GM11168 (cell line): ENCODE results near the gene ATF6.

Experiments used
- in situ Hi-C: fragments of 300-500 bp; cut with MboI; formaldehyde crosslinking; loops from one replicate; pipeline ENCODE4 v1.12.0; 2022; ENCODE audit warnings: low sequenced_read_pairs; ENCODE audit not compliant: unreplicated experiment

The ATF6 gene

DNA sequence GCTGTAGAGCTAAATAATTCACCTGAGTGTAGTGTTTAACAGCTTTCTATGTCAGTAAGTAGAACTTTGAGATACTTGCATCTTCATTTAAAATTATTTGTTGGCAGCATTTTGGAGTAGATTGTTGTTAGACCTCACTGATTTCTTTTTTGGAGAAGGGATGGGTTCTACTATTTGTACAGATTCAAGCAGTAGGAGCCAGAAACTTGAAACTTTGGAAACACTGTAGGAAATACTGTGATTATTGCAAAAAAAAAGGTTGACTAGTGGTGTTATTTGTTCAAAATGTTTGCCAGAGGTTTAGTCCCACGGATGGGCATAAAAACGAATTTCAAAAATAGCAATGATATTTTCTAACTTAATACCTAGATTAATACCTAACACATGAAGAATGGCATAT is 102.7 kb downstream of the ATF6 start:
- in situ Hi-C loops = no loop called here

DNA sequence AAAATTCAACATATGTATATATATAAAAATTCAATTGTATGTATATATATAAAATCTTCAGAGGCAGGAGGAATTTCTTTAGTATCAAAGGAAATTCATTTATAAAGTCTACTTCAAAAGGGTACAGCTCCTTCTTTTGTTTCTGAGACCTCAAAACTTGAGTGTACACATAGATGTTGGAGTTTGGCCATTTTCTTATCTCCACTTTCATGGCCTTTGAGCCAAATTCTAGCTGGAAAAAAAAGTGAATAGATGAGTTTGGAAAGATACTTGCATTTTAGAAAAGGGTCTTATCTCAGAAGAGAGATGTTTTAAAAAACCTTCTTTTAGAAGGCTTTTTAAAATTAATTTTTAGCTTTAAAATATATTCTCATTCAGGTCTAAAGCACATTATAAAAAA is 103.2 kb downstream of the ATF6 start:
- in situ Hi-C loops = no loop called here

DNA sequence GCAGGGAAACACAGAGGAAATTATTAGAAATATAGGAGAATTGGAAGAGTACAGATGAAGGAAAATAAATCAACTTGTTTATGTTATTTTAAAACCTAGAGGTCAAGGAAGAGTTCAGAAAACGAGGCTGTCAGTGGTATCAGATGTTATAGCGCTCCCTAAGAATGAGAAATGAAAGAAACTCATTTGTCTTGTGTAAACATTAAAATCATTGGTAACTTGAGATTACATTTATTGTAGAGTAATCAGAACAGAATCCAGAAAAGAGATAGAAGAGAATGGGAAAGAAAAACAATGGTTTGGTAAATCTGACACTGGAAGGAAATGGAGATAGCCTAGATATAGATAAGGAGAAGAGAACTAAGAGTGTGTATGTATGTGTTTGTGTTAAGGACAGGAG is 106.4 kb downstream of the ATF6 start:
- in situ Hi-C loops = no loop called here

DNA sequence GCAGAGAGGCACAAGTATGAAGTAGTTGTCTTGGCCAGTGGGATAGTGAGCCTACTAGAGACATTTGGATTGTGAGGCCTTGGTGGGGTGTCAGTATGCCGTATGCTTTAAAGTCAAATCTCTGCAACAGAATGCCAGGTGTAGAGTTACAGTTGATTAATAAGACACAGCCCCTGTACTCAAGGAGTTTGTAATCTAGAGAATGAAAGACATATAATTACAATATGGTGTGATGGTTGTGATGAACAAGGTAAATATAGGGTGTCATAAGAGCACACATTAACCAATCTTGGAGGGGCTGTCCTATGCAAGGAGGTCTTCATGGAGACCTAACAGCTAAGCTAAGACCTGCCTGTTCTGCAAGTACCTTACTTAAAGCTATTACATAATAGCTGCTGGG is 113.1 kb downstream of the ATF6 start:
- in situ Hi-C loops = no loop called here

DNA sequence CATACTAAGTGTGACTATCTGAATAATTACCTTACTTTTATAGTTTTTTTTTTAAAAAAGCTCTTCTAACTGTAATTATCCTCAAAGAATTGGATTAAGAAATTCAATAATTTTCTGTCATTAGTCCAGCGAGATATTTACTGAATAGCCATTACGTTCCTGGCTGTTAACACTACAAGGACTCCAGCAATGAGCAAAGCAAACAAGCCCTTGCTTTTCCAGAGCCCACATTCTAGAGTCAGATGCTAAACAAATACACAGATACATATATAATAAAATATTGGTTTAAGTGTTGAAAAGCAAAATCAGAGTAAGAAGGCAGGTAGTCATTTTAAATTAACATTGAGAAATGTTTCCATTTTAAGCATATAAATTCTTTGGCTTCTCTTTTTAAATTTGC is 118.4 kb downstream of the ATF6 start:
- in situ Hi-C loops = no loop called here

DNA sequence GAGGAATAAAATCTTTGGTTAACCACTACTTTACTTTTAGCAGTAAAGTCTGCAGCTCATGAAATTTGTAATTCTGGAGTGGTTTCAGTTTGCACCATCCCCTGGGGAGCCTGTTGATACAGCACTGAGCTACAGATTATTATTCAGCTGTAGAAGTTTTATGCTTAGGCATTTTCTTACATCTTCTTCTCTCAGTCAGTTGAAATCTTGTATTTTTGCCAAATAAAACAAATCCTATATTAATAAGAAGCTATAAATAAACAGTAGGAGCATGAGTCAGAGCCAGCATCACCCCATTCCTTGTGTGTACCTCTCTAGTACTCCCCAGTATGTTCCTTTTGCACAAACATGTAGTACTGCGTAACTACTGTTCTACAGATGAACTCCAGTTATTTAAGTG is 118.9 kb downstream of the ATF6 start:
- in situ Hi-C loops = no loop called here

DNA sequence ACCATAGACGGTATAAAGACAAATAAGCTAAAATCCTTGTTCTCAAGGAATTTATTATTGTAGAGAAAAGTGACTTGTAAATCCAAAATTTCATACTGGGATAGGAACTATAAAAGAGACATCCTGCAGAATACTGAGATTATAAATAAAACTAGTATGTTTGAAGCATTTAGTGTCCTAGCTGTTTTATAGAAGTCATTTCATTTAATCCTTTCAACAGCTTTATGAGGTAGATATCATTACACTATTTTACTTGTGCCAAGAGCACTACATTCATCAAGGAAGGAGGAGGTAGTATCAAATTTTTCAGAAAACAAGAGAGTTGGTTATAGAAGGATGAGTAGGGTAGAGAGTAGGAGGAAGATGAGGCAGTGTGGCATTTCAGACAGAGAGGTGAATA is 119.6 kb downstream of the ATF6 start:
- in situ Hi-C loops = no loop called here

DNA sequence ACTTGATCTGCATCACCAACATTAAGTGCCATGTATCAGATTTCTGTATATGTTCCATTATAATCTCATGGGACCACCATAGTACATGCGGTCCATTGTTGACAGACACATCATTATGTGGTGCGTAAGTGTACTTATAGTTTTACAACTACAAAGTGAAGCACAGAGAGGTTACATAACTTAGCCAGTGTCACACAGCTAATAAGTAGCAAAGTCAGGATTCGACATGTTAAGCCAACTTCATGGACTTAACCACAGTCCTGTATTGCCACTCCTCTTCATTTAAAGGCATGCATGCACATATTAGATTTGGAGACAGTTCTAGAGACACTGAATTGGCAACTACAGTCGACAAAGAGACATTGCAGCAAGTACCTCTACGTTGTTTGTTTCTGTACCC is 120.5 kb downstream of the ATF6 start:
- in situ Hi-C loops = no loop called here

DNA sequence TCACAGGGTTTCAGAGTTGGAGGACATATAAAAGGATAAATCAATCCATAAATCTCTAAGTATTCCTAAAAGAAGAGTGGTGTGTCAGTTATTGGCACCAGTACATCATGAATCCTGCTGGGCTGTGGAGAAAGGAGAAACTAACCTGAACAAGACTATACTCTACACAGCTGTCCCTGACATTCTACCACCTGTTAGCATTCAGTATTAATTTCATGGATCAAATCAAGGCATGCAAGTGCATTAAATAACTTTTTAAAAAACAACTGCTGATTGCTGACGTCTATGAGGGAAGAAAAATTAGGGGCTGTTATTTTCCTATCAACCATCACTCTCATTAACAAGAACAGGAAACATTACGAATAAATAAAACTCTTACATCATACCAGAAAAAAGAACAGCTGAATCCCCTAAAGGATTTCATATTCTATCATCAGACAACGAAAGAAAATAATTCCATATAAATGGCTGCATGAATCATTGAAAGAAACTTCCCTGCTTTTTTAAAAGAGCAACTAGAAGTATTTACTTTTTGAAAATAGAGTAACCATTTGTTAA is 121.7 kb downstream of the ATF6 start:
- in situ Hi-C loops = no loop called here

DNA sequence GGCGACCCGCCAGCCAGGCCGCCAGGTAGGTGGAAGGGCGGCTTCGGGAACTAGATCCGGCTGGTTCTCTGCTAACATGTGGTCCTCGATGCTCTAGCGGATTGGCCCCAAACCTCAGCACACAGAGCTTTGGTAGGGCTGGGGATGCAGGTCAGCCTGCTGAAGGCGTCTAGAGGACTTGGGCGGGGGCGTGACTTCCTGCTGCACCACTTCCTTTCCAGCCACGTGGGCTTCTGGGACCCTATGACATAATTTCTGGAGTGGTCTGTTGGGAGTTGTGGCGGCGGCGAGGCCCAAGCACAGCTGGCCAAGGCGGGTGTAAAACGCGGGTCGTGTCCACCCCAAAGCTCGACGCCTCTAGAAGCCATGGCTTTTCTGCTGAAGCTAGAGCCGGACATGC is 124.5 kb downstream of the ATF6 start:
- in situ Hi-C loops = no loop called here

DNA sequence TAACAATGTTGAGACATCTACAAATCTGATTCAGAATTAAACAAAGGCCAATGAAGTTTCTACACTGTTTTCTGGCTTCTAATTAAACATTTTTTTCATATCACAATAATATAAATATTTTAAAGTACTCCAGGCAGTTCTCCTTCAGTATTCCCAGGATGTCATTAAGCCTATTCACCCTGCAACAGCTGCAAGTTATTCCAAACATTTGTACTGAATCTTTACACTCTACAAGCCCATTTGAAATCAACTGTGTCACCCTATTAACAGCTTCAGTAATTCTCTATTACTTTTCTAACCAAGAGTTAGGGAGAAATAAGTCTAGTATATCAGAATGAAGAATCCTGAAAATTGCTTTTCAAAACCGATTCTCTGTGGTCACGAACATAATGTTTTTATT is 133.0 kb downstream of the ATF6 start:
- in situ Hi-C loops = no loop called here

DNA sequence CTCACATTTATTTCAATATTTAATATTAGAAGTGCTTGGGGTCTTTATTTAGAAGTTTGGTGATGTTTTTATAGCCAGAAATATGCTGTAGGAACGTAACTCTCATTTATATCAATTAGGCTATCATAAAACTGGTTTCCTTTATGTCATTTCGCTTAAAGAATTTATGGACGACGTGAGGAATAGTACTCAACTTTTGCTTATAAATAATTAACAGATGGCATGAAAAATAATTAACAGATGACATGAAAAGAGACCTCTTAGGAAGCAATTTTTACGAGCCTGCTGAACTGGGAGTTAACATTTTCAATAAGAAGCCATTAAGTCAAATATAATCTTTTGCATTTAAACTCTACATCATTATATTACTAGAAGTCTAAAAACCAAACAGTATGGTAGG is 134.0 kb downstream of the ATF6 start:
- in situ Hi-C loops = no loop called here

DNA sequence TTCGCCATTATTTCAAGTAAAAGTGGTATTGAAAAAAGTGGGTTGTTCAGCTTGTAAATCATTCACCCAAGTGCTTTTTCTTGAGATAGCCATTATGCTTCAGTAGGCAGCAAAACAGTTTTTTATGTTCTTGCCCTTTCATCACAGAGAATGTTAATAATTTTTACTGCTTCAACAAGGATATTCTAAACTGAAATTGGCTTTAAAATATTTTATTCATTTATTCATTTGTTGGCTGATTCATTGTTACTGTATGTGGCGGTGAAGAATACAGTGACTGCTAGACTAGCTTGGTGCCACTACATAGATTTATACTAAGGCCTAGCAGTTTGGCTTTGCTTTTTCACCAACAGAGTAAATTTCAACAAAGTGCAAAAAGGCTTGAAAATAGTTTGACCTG is 136.1 kb downstream of the ATF6 start:
- in situ Hi-C loops = no loop called here

DNA sequence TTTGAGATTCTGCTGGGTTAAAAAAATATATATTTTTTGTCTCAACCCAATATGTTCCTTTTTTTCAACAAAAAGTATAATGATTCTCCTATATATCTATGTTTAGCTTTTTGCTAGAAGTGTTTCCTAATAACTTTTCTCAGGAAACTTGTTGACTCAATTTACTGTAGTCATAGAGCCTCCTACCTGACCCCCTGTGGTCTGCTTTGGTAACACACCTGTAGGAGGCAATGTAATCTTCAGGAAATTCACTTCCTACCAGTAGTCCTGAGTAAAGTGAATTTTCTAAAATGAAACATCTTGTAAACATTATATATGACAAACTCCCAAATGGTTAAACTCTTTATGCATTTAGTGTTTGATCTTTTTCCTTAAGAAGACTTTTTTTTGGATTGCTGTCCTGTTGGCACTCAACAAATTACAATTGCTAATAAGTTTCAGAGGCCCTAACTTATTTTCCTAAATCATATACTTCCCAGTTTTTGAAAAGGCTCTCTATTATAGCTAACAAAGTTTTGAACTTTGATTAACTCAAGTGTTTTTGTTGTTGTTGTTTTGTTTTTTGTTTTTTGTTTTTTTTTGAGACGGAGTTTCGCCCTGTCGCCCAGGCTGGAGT is 139.3 kb downstream of the ATF6 start:
- in situ Hi-C loops = no loop called here

DNA sequence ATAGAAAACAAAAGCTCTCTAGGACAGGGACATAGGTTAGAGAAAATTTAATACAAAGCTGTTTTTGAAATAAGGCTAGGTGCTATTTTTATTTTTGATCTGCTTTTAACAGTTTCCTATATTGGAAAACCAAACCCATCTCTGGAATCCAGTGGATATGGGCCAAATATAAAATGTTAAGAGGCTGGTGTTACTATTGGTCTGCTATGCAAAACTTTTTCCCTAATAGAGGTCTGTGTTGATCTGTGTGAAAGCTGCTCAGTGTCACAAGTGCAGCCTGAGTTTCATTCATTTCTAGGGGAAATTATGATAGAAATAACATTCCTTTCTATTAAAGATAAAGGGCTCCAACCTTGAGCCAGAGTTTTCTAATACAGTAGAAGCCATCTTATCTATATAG is 141.1 kb downstream of the ATF6 start:
- in situ Hi-C loops = no loop called here

DNA sequence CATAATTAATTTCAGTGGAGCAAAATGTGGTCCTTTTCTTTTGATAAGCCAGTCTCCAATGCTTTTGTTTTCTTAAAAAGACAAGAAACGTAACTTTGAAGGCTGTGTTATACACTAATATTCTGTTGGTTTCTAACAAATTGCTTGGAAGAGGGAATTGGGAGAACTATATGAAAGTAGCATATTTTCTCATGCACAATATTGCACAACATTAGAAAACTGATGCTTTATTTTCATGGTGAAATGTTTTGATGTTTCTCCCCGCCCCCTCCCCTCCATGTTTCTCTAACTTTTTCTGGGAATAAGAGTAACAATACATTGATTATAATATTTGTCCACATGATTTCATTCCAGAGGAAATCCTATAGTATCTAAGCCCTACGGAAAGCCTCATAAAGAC is 142.1 kb downstream of the ATF6 start:
- in situ Hi-C loops = no loop called here

DNA sequence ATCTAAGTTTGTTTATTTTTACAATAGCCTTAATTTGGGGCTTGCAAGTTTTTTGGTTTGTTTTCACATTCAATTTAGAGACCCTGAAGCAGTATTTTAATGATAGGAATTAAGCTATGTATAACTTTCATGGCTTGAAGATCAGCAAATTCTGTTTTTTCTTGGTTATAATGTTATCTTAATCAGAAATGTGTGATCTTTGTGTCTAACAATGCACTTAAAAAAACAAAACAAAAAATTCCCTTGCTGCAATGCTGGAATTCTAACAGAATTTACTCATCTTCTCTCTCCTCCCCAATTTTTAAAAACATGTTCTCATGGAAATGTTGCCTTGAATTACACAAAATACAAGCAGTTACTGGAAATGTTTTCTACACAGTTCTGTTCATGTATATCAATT is 144.5 kb downstream of the ATF6 start:
- in situ Hi-C loops = no loop called here

DNA sequence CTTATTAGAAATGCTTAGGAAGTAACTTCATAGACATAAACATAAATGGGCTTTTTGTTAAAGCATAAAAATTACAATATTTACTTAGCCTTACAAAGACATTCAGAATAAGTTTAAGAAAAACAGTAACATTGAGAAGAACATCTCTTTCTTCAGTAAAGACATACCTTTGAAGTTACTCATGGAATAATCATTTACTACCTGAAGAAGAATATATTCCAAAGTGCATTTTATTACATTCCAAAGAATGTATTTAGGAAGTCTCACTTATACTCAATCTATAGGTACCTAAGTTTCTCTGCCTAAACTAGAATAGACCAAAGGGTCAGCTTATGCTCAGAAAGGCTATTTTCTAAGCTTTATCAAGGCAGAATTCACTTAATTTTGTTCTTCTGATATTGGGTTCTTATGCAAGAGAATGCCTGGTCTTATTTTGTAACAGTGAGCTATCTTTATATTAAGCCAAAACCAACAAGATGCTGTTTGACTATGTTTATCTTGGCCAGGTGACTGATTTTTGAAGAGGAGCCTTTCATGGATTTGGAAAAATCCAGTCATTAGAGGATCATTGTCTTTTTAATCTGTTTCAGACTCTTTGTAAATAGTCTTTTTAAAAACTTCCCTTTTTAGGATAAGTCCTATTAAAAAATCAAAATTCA is 147.5 kb downstream of the ATF6 start:
- in situ Hi-C loops = no loop called here

DNA sequence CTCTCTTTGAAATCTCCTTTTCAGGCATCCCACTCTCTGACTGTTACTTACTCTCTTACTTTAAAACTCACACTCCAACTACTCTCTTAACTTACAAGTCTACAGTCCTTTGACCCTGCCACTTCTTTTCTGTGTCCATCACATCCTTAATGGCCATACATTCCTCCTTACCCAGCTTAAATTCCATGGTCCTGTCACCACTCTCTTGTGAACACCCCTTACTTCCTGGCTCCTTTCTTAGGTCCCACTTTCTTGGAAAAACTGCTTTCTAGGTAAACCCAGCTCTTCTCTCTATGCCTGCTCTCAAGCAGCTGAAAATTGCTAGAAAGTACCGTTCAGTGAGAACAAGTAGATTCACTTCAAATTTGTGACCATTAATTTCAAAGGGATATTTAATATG is 148.5 kb downstream of the ATF6 start:
- in situ Hi-C loops = no loop called here

DNA sequence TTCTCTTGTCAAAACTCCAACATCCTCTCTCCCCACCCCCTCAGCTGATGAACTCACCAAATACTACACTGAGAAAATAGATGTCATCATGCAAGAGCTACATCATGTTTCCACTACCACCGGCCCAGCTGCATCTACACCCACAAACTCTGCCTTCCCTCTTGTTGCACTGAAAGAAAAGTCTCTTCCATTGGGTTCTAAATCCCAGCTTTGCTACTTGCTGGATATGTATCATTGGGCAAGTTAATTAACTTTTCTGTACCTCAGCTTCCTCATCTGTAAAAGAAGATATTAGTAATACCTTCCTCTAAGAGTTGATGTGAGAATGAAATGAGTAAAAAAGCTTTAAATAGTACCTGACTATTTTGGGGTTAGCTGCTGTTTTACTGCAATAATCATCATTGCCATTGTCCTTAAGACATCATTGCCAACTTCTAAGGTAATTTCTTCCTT is 149.0 kb downstream of the ATF6 start:
- in situ Hi-C loops = no loop called here

DNA sequence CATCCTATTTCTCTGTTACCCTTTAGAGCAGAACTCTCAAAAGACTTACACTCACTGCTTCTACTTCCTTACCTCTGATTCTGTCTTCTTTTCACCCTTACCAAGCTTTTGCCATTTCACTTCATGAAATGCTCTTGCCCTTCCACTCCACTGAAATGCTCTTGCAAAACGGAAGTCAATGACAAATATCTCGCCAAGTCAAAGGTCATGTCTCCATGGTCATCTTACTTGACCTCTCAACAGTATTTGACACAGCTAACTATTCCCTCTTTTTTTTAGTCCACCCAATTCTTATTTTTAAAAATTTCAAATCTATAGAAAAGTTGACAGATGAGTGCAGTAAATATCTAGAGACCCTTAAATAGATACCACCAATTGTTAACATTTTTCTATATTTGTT is 149.9 kb downstream of the ATF6 start:
- in situ Hi-C loops = no loop called here

DNA sequence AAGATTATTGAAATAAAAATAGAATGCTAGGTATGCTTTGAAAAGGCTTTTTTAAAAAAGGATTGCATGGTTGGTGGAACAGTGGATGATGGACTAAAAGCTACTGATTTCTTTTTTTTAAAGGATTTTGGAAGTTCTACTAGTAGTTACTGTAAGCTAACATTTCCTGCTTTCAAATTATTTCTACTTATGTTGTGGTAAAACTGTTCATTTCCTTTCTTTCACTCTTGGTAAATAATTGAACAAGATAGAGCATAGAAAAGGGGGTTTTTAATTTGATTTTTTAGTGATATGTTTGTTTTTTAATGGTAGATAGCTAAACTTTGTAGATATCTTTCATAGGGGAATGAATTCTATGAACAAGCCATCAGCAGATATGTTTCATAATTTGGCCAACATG is 153.1 kb downstream of the ATF6 start:
- in situ Hi-C loops = no loop called here
